T-helper 2 cell (primary cell): Measurements from ENCODE around the gene AK3.

Experiments used
- DNase-seq, 5 experiments: peaks; one replicate each; pipeline versions ENCODE4 v3.0.0 to v3.0.0-alpha.2; 2012 to 2022

Gene AK3

DNA sequence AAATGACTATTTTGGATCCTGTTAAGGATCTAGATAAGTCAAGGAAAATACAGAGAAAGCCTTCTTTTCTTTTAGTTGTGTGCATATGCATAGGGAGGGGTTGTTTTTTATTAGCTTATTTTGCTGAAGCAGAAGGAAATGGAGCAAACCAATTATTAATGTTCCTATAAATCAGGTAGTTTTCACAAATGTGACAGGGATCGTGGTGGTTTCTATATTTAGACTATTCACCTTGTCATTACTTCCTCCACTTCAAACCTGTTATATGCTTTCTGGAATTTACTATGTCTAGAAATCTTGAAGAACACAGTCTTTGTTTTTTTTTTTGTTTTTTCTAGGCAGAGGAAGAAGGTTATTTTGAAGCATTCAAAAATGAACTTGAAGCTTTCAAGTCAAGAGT, 39.5 kb downstream of the AK3 start:
- DNase-seq: no peak

DNA sequence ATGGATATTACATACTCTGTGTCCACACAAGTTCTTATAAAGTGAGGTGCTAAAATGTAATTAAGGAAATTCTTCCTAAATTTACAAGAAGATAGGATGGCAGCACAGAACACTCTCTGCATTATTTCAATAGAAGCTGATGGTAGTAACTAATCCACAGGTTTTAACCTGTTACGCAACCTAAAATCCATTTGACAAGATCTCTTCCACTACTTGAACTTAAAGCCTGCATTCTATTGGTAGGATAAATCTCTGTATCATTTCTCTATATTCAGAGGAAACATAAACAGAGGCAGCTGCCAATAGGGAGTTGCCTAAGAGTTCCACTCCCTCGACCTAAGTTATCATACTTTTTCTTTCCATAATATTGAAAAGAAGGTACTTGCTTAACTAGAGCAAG, 40.1 kb downstream of the AK3 start:
- DNase-seq: no peak

DNA sequence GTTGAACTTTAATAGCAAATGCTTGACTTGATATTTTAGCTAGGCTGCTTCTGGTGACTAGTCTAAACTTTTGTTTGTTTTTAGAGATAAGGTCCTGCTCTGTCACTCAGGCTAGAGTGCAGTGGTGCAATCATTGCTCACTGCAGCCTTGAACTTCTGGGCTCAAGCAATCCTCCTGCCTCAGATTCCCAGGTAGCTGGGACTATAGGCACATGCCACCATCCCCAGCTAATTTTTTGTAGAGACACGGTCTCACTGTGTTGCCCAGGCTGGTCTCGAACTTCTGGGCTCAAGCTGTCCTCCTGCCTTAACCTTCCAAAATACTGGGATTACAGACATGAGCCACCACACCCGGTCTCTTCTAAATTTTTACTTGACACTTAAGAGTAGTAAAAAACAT, 40.9 kb downstream of the AK3 start:
- DNase-seq: no peak

DNA sequence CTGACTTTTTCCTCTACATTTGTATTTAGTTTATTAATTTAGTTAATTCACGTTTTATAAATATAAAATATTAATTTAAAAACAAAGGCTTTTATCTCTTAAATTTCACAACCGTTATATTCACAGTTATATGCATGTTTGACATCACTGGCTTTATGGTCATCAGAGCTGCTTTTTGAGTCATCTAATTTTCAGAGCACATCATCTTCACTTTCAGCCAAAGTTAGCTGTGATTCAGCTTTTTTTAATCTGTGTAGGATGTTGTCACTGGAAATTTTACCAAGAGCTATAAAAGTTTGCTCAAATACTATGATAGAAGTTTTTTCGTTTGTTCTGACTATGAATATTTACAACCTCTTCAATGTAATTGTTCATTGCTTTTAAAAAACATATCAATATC, 49.2 kb downstream of the AK3 start:
- no peak for DNase-seq

DNA sequence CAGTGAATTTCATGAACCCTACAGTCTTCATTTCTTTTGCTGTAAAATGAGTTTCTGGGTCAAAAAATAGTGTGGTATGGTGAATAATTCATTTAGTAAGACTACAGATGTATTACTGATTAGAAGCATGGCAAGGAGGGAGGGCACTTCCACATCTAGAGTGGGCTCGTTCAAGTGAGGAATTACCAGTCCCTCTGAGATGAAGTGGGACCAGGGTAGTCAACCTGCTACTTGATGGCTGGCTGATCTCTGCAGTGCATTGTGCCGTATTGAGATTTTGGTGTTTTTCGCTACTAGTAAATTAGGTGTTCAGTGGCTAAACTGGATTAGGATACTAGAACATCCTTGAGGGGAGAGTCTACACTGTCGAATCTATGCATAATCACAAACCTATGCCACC, 50.9 kb downstream of the AK3 start:
- DNase-seq: no peak

DNA sequence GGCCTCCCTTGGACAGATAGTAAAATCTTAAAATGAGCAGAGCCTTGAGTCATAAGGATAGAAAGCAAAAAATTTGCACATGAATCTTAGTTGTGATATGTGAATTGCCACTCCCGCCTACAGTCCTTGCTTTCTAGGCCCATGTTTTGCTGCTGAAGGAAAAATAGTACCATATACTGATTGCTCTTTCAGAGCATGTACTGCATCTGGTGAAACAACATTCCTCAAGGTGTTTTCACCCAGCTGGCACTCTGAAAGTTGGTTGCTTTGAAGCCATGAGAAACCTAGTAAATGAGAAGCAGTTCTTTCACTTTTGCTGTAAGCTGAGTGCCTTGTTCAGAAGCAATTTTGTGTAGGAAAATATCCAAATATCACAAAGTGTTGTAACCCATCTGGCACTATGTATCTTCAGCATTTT, 51.3 kb downstream of the AK3 start:
- peak in 1 of 5 experiments; percentile 62 for DNase-seq

DNA sequence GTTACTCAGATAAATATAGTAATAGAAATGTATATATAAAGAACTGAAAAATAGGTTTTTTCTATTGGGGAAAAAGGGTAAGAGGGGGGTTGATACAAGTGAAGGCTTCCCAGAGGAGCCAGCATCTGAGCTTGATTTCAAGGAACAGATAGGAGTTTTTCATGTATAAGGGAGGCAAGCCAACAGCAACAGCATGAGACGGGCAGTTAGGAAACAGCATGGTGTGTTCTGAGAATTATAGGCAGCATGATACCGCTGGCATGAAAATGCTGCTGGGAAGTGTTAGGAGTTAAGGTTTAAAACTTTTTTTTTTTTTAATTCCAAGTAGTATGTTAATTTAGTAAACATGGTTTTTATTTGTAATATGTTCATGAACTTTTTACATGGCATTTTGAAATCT, 52.0 kb downstream of the AK3 start:
- DNase-seq: no peak

DNA sequence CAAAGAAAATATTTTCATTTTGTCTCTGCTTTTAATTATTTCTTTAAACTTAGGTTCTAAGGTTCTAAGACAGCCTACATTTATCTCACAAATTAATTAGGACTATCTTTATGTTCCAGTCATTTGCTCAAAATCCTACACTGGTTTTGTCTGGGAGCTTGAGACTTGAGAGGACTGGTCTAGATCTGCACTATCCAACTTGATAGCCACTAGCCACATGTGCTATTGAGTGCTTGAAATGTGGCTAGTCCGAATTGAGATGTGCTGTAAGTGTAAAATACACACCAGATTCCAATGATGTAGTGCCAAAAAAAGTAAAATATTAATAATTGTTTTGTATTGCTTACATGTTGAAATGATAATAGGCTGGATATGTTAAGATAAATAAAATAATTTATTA, 54.4 kb downstream of the AK3 start:
- no peak for DNase-seq

DNA sequence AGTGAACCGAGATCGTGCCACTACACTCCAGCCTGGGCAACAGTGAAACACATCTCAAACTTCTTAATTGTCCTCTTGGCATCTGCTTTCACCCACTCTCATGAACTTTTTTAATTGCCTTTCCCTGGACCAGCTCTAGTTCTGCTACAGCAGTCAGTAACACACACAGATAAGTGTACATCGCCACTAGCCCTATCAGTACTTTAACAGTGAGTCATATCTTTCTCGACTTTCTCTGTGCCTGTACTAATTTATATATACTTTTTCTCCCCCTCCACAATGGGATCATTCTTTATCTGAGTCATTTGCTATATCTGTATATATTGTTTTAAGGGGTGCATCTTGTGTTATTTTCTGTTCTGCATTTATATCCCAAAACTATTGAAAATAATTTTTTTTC, 54.9 kb downstream of the AK3 start:
- DNase-seq: no peak

DNA sequence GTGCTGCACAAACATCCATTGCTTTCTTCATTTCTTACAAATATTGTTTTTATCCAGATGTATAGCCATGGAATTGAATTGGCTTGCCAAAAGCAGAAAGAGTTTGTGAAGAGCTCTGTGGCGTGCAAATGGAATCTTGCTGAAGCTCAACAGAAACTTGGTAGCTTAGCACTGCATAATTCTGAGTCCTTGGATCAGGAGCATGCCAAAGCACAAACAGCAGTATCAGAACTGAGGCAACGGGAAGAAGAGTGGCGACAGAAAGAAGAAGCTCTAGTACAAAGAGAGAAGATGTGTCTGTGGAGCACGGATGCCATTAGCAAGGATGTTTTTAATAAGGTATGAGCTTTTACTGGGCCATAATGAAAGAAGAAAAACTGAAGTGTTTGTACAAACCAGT, 56.2 kb downstream of the AK3 start:
- no peak for DNase-seq

DNA sequence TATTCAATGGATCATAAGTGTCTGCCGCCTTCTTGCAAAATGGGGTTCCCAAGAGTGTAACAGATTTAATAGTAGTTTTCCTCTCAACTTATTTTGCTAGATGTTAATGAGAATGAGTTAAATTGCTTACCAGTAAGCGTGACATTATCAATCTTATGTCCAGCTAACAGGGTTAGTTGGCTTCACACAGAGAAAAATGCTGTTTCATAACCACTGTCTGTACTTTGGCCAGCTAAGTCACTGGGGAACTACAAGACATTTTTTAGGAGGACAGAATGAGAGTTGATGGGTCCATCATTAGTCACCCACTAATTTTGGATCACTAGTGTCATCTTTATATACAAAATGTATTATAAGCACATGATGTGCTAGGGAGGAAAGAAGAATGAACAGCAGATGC, 60.3 kb downstream of the AK3 start:
- no peak for DNase-seq

DNA sequence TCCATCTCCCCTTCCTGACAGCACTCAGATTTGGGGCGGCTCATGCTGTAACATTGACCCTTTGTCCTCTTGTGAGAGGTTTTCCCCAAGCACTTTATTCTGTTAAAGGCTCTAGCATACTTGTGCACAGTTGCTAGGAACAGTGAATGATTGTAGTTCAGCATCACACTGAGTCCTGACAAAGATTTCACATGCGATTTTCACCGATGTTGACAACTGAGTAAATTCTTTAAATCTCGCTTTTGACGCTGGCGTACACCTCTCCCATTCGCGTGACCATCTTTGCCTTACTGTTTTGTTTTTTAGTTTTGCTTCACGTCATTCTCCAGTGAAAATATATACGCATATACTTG, 60.9 kb downstream of the AK3 start:
- peak in 1 of 5 experiments; percentile 49 for DNase-seq

DNA sequence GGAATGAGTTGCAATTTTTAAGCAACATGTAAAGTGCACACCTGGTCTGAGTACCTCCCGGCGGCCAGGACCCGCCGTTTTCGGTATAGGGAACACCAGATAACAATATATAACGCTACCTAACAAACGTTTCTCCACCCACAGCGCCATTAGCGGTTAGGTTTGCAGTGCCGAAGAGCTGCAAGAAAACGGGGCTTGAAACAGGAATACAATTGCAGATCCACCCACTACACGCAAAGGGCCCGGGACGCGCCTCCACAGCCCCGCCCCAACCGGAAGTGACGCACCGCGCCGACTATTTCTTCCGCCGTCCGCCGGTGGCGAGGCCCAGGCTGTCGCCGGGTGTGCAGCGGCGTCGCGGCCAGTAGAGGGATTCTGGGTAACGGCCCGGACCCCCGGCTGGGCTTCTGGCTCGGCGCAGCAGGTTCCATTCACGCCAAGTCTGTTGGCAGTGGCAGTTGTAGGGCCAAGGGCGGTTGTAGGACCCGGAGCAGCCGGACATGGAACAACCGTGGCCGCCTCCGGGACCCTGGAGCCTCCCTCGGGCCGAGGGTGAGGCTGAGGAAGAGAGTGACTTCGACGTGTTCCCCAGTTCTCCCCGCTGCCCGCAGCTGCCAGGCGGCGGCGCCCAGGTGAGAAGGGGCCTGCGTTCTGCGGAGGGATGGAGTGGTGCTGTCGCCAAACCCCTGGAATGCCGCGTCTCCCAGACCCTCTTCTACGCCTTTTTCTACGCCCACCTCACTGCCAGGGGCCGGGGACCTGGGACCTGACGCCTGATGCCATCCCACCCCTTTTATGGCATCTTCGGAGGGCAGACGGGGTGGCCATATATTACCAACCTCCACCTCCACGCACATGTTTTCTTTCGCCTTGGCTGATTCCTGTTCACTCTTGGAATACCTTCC, 61.5 kb downstream of the AK3 start, which contains the start of gene CDC37L1:
TSS of gene CDC37L1 (plus strand) at position 302 of the 905 bp plus-strand sequence. CDS start at position 501, 199 bp downstream.
- peak; percentile 97 to 99 (median 98) for DNase-seq

DNA sequence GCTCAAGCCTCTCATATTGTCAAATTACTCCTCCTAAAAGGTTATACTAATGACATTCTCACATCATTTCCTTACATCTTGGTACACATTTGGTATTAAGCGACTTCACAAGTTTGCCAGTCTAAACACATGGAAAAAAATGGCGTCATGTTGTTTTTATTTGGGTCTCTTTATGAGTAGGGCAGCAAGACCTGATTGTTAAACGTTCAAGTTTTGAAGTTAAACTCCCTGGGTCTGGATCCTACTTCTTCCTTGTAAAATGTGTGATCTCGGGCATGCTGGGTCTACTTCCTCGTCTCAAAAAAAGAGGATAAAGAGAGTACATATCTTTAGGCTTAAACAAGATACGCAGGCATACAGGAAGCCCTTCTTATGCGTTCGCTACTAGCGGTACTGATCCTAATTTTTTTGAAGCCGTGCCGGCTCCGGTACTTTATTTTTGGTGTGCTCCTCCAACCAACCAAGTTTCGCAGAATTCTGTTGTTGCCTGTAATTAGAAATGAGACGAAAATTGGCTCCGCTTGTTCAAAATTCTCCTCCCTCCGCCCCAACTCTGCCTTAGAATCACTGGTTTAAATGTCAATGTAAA, 62.2 kb downstream of the AK3 start:
- DNase-seq: peak in 2 of 5 experiments; percentile 9 to 64

DNA sequence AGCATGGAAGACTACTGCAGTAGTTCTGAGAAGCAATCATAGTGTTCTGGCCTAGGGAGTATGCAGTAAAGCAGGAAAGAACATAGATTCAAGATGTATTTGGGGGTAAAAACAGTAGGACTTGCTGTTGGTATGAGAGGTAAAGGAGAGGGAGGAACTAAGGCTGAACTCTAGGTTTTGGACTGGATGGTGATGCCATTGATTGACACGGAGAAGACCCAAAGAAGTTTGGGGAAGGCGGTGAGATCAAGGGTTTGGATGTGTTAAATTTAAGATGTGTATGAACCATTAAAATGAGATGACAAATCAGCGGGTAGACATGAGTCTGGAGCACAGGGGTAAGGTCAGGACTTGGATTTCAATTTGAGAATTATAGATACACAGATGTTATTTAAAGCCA, 63.6 kb downstream of the AK3 start:
- DNase-seq: no peak

DNA sequence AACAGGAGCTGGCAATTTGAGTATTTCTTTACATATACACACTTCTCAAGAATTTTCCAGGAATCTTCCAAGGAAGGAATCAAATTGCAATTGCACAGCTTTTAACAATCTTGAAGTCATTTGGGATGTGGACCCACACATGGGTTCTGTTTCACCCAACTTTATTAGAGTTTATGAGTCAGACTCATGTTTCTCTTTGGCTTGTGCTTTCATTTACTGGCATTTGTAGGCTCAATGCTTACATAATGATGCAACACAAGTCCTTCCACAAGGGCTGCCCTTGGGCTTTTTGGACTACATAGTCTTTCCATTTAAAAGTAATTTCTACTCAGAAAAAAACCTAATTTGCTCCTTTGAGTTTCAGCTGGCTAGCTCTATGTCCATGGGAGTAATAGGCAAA, 66.2 kb downstream of the AK3 start:
- DNase-seq: no peak

DNA sequence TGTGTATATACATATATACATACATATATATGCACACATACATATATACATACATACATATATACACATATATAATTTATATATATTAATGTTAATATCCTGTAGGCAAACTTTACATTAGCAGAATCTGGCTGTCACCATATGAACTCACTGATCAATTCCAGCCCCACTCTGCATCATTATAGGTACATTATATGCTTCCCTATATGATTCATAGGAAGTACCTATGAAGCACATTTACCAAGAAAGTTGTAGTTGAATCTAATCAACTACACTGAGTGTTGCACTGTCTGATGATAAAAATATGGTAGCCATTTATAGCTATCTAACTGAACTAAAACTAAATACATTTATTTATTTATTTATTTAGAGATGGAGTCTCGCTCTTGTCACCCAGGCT, 69.3 kb downstream of the AK3 start:
- DNase-seq: no peak

DNA sequence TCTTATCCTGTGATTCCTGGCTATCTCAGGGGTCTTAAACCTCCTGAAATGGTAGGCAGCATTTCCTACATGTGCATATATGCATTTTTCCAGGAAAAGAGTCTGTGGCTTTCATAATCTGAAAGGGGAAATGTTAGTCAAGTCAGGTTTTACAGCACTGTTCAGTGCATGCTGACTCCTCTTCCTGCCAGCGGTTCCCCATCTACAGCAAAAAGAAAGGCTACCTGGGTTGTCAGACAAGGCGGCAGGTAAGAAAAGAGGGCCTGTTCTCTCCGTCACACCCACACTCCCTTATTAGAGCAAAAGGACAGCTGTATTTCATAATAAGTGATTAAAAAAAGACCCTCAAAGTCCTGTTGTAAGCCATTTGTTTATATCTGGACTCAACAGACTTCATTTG, 70.4 kb downstream of the AK3 start:
- DNase-seq: no peak

DNA sequence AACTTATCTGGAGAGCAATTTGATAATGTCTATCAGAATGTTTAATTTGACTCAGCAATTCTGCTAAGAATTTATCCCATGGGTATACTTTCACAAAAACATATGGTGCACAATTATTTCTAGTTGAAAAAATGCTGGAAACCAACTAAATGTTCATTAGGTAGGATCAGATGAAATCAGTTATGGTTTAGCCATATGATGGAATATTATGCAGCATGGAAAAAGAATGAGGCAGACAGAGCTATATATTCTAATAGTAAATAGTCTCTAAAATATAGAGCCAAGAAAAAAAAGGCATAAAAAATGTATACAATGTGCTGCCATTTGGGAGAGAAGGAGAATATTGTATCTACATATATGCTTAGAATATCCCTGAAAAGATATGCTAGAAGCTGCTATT, 71.1 kb downstream of the AK3 start:
- no peak for DNase-seq

DNA sequence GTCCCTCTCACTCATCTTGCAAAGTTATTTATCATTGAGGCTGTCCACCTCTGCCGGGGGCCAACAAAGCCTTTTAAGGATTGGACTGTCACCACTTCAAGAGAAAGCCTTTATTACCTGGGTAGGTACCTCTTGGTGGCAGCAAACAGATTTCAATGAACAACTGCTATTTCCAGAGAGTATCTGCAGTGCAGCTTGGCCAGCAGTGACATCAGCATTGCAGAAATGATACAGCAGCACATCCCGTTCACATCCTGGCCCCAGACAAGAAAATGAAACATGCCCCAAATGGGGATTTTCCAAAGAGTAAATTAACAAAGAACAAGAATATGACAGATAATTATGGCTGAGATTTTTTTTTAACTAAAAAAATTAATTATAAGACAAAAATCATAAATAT, 72.4 kb downstream of the AK3 start:
- DNase-seq: no peak

DNA sequence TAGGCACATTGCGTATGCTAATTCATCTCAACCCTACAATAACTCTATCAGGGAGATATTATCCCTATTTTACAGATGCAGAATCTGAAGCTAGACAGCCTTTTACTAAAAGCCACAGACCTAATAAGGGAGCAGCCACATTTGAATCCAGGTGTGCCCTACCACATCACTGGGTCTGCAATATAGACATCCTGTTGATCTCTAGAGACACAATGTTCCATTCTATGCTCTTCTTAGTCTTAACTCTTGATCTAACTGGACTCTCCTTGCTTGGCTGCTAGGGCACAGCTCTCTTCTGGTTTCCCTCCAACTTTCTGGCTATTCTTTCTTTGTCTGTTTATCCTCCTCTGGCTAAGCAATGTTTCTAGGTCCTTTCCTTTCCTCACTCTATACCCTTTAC, 73.3 kb downstream of the AK3 start:
- DNase-seq: no peak

DNA sequence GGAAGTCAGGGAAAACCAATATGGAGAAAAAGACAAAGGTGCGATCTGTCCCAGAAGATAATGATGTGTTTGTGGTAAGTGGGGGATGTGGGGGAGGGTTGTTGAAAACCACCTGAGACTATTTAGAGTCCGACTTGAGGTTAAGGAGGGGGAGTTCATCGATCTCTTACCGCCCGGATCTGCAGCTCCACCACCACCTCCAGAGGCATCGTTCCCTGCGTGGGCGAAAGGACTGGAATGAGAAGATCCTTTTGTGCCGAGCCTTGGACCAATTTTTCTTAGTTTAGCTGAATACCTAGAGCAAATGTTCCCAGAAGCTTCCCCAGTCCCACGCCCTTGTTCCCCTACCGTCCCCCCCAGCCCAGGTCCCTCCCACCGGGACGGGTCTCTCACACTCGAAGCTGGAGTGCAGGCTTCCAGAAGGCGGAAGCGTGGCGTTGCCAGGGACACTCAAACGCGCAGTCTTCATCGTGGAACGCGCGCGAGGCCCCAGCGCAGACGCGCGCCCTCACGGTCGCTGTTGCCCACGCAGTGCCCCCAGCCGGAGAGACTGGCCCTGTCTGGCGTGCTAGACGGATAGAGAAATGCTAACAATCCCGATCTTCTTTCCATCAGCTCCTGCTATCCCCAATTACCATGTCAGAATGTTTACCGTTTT, 74.8 kb downstream of the AK3 start, which contains the start of gene SPATA6L:
TSS of gene SPATA6L (minus strand) at position 439 of the 658 bp plus-strand sequence. CDS start at position 209, 230 bp downstream.
- peak; percentile 8 to 53 (median 18) for DNase-seq

DNA sequence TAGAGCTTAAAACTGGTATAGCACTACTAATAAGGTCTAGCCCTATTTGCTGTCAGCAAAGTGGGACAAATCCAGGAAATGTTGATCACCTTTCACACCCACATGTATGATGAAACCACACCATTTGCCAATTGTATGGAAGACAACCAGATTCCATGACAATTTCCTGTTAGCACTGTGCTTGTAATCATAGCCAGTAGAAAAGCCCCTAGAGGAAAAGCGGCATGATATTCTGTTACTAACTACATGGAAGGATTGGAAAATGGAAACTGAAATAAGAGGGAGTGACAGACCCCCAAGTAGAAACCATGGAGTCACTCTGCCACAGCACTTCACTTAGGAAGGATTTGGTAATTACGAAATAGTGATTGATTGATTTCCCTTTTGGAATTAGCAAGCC, 75.6 kb downstream of the AK3 start:
- no peak for DNase-seq

DNA sequence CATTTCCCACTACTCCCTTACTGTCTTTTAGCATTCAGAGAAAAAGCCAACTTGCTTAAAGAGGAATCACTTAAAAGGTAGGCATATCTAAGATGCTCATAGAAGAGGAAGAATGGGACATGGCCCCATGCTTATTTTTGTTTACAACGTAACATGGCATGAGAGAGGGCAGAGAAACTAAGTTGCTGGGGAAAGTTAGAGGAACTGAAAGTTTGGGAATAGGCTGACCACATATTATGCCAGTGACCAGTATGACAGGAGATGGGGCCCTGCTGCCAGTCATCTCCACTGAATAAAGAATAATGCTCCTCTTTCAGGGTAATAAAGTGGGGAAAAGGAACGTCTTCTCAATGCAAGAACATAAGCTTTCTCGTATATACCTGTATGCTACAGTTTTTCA, 77.0 kb downstream of the AK3 start:
- no peak for DNase-seq
